GM12864 (cell line): ENCODE measurements around the gene FGD3.

Source experiments
- DNase-seq: peaks from one replicate; pipeline ENCODE4 v3.0.0-alpha.2; 2011; ENCODE audit warnings: low read depth
- H3K4me3 ChIP-seq: 2 replicates; pipeline ENCODE4 v1.5.1; 2011; ENCODE audit warnings: mild to moderate bottlenecking, low read depth, low read length, control low read depth
- CTCF ChIP-seq: IDR thresholded peaks from 2 replicates; pipeline ENCODE4 v1.5.1; 2011; ENCODE audit warnings: low read depth, mild to moderate bottlenecking, moderate library complexity, low read length, control low read depth, inconsistent platforms; ENCODE audit errors: missing control alignments

The FGD3 gene

GRCh38 chr9:93017621-93018020 lies 70.3 kb downstream of the FGD3 start:
- no peak overlapping the region for H3K4me3 ChIP-seq
- TF ChIP-seq CTCF = no peak
- DNase-seq = no peak

- no peak overlapping the region for H3K4me3 ChIP-seq
- no peak for DNase-seq
- TF ChIP-seq CTCF = no peak
Measured at GRCh38 chr9:93020151-93020550, 72.8 kb downstream of the FGD3 start.

DNA sequence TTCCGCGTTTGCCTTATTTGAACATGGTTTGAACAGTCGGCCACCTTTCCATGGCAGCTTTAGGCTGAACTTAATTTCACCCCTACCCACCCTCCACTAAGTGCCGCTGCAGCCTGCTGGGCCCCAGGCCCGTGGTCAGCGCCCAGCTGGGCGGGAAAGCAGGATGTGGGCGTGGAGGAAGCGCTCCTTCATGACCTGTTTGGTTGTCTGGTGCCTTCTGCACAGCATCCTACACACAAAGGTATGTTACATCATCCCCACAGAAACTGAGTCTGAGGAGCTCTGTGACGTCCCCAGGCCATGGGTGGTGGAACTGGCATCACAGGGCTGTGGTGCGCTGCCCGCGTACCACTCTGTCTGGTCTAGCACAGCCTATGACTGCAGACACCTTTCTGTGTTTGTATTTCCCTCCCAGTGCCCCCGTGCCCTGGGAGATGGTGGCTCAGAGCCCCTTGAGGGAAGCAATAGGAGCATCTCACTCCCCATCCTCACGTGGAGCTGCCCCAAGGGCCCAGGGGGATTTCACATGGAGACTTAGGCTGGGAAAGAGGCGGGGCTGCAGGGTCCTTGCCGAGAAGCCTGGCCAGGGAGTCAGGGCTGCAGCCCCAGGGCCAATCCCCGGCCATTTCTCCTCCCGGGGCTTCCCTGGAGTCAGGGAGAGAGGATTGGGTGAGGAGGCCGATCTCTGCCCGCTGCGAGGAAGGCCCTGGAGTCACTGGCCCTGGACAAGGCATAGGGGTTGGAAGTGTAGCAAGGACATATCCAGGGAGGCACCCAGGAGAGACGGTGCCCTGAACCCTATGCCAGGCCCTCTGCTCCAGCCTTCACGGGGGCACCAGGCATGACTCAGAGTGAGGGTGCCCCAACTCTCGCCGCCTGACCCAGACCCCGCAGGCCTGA lies 73.7 kb downstream of the FGD3 start:
- H3K4me3 ChIP-seq = no peak overlapping the region
- TF ChIP-seq CTCF = no peak
- no peak for DNase-seq

DNA sequence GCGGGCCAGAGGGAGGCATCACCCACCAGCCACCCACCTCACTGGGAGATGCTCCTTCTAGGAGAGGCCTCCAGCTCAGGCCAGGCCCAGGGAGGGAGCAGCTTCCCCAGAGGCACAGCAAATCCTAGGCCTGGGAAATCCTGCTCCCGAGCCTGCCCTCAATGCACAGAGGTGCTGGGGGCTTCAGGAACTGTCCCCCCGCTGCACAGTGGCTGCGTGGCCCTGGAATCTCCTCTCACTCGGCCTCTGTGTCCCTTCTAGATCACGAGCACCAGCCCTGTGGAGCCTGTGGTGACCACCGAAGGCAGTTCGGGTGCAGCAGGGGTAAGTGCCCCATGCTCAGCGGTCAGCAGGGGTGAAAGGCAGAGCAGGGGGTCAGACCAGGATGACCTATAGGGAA lies 74.7 kb downstream of the FGD3 start:
- H3K4me3 ChIP-seq = no peak overlapping the region
- no peak for TF ChIP-seq CTCF
- DNase-seq = no peak

- no peak overlapping the region for H3K4me3 ChIP-seq
- TF ChIP-seq CTCF = no peak
- DNase-seq = no peak
Measured at GRCh38 chr9:93022721-93023520, 75.6 kb downstream of the FGD3 start.

GRCh38 chr9:93023521-93023815 lies 76.1 kb downstream of the FGD3 start:
- TF ChIP-seq CTCF = no peak
- no peak for DNase-seq

More at GRCh38 chr9:93023521-93023815, 76.1 kb downstream of the FGD3 start:
- H3K4me3 ChIP-seq = no peak overlapping the region
